NCI-H774 (cell line): ENCODE results near the gene NECTIN1.

Experiments used
- DNase-seq: peaks from one replicate; lab custom pipeline; 2025; lab: John Stamatoyannopoulos, UW

NECTIN1 gene

DNA sequence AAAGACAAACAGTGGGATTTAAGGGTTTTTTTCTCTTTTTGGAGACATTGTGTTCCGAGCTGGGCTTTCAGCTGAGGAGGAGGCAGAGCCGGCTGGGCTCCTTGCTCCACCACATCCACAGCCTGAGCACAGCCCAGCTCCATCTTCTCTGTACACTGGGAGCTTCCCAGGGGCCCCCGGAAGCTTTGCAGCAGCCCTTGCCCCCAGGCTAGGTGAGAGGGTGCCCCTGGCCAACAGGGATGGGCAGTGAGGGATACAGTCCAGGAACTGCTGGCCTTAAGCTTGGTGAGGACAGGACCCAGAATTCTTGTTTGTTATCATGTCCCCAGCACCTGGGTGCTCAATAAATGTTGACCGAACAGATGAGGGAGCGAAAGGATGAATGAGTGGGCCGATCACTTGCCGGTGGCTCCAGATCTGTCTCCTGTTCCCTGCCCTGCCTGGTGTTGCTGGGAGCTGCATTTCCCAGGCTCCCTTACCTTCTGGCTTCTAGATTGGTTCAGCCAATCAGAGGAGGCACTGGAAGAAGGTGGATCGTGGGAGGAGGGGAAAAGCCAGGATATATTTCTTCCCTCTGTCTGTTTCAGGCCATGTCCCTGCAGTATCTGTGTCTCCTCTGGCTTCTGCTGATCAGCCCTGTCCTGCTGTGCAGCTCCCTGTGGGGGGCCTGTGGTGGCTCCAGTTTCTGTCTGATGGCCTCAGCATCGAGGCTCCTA is 26.5 kb upstream of the NECTIN1 start:
- DNase-seq, result no peak

DNA sequence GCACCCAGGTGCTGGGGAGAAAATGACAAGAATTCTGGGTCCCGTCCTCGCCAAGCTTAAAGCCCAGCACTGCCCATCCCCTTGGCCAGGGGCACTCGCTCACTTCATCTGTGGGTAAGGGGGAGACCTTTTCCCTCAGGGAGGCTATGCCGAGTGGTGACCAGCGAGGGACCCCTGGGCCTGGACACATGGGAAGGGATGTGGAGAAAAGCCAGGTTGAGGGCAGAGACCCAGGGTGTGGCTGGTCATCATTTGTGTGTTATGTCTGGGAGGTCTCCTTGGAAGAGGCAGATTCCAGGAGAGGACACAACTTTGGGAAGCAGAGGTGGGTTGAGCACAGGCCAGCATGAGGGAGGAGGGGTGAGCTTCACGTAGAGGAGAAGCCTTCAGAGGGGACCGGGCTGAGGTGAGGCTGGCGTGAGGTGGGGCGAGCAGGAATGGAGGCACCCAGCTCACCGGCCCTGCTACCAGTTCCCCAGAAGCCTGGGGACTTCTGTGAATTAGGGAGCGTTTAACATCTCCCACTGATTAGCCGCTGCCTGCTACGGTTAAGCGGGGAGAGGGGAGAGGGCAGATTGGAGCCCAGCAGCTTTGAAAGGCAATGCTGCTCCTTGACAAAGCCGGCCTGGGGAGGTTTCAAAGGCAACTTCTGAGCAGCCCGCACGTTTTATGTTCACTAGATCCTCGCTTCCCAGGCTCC is 25.8 kb upstream of the NECTIN1 start:
- DNase-seq, result no peak

DNA sequence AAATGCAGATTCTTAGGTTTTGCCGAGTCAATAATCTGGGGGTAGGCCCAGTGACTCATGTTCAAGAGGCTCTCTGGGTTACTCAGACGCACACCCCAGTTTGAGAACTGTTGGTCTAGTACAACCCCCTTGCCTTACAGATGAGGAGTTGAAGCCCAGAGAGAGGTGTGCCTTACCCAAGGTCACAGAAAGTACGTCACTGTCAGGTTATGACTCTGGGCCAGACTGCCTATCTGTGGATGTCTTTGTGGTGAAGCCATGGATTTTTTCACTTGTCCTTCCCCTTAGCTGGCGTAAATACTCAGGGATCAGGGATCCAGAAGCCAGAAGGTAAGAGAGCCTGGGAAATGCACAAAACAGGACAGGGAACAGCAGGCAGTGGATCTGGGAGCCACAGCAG is 25.2 kb upstream of the NECTIN1 start:
- DNase-seq, result no peak

DNA sequence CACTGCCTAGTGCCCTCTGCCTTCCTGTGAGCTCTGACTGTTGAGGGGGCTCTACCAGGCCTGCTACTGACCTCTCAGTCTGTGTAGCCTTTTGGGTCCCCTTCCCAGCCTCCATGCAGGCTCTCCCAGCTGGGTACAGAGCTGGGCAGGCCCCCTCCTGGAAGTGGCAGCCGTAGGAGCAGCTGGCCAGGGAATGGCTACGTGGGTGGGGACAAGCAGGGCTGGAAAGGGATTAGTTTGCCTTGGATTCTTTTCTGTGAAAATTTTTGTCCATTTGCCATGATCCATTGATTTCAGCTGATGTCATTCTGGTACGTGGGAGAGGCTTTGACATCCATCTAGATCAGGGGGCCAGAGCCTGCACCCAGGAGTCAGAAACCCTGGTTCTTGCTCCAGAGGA is 23.9 kb upstream of the NECTIN1 start:
- no peak for DNase-seq

DNA sequence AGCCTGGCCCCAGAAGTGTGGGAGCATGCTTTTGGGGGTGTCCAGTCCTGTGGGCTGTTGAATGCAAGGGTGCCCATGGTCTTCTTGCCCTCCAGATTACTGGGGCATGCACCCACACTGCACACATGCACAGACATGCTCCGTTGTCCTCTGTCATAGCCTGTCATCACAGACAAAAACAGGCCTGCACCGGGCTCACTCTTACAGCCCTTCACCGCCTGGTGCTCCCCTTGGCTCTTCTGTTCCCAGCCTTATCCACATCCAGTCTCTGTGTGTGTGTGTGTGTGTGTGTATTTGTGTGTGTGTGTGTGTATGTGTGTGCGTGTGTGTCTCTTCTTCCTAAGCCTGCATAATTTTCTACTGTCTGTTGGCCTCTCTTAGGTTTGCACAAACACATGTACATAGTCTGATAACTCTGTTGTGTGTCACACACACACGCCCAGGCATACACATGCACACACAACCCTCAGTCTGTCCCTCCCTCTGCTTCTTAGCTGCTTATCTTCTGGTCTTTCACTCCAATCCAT is 23.4 kb upstream of the NECTIN1 start:
- DNase-seq, result no peak

DNA sequence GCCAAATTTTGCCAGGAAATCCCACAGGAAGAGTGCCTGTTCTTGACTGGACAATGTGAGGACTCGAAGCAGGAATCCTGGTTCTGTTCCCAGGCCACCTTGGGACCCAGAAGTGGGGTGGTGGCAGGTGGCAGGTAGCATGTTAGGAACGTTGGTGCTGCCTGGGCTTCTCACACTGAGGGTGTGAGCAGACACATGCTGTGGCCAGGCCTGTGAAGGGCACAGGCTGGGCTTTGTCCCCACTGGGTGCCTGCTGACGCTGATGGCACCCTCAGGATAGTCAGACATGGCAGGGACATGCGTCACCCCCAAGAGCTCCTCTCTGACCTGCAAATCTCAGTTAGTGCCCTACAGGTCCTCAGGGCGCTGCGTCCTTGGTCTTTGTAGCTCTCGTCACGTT is 21.1 kb upstream of the NECTIN1 start:
- no peak for DNase-seq

DNA sequence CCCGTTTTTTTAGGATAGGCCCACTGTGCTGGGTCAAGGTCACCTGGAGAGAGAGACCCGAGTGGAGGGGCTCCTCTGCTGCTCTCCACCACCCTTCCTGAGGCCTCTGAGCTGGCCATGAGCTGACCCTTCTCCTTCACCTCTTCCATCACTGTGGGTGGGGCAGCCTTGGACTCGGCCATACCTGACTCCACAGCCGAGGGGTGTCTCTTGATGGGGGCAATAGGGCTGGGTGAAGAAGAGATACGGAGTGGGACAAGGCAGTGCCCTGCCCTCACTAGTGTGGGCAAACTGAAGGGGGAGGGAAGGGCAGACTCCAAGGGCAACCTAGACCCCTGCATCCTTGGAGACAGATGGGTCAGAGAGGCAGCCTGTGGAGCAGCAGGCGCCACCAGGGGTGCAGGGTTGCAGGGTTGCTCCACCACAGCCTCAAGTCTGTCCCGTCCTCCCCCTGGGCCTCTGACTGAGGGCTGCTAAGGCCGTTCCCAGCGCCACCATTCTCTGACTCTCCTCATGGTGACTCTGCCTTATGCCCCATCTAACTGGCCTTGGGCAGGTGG is 20.1 kb upstream of the NECTIN1 start:
- no peak for DNase-seq

DNA sequence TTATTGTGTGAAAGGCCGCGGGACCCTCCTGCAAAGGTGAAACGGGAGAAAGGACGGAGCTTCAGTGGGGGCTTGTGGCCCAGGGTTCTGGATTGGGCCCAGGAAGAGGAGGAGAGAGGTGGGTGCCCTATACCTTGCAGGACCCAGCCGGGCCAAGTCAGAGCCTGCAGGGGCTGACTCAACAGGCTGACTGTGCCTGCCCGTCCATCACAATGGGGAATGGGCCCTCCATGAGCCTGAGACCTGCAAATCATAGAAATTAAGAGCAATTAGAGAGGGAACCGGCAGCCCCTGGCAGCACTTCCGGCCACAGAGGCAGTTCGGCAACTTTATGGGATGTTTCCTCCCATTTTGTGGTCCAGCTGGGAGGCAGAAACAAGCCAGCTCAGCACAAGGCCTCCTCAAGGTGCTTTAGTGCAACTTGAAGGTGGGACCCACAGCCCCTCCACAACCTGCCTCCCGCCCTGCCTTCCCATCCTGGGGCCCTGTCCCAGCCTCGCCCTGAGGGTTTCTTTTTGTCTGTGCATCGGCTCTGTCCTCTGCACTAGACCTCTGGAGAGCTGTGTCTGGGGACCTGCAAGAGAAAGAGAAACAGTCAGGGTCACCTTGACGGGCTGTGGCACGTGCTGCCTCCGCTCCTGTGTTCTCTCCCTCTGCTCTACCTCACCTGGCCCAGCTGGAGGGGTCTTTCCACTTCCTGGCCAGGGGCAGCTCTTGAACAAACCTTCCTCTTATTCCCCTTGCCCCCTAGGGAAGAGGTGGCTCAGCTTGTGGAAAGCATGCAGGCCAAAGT is 19.1 kb upstream of the NECTIN1 start:
- DNase-seq, result no peak

DNA sequence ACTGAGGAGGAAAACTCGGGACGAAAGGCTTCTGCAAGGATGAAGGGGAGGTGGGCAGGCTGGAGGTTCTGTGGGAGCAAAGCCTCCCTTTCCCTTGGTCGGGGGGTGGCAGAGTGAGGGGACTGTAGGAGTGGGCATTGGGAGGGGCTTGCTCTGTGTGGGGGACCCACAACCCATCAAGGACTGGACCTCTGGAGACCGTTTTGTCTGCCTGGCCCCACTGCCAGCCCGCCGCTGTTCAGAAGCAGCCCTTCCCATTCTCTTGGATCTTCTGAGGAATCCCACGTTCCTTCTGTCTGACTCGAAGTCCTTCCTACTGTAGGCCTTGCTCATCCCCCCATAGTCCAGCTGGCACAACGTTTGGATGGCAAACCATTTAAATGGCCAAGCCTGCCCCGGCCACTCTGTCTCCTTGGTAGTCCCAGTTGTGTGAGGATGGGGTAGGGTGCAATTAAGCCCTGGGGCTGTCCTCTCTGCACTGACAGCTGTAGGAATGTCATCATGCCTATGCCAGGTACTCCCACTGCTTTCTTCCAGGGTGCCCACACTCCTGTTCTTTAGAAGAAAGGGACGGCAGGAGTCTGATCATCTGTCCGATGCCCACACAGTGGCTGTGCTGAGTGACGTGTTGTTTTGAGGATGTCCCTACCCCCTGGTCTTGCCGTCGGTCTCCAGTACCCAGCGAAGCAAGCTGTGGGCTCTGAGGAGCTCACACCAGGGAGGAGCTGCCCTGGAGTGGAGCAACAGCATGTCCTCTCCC is 17.0 kb upstream of the NECTIN1 start:
- DNase-seq, result no peak

DNA sequence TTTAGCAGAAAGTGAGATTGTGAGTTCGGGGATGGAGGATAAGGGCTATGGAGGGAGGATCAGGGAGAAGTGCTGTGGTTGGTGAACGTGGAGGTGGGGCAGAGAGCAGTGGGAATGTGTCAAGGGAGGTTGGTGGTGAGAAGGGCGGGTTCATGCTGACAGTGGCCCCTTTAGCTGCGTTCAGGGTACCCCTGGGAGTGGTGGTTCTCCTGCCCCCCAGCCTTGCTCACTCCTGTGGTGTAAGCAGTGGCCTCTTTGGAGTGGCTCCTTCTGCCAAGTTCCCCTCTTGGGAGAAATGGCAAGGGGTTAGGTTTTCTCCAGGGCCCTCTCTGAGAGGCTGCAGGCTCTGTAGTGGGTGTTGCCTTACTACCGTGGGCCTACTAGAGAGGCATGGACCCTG is 16.1 kb upstream of the NECTIN1 start:
- DNase-seq, result no peak

DNA sequence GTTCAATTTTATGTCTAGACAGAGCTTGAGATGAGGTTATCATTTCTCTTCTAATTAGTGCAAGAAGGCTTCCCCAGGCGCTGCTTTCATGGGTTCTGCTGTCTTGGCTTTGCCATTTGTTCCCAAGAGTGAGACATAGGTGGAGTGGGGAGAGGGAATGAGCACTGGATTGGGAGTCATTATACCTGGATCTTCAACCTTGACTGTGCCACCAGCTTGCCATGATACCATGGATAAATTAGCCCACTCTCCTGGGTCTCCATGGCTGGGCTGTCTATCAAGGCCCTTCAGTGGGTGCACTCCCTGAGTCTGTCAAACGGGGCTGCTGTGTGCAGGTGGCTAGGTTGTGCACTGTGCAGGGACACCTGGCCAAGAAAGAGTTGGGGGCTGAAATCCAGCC is 15.6 kb upstream of the NECTIN1 start:
- no peak for DNase-seq

DNA sequence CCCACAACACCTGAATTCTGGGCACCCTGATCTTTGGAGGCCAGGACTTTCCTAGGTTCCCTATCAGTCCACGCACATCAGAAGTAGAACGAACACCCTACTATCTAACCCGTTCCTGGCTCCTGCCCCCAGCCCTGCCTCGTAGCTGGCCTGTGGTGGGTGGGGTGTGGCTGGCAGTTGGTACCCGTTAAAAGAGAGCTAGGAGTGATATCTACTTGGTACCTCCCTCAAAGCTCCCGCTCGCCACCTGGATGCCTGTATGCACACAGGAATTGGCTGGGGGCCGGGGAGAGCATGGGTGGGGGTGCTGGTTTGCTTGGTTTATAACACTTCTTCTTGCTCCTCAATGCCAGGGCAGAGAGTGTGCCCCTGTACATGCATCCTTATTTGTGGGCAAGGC is 14.0 kb upstream of the NECTIN1 start:
- no peak for DNase-seq

DNA sequence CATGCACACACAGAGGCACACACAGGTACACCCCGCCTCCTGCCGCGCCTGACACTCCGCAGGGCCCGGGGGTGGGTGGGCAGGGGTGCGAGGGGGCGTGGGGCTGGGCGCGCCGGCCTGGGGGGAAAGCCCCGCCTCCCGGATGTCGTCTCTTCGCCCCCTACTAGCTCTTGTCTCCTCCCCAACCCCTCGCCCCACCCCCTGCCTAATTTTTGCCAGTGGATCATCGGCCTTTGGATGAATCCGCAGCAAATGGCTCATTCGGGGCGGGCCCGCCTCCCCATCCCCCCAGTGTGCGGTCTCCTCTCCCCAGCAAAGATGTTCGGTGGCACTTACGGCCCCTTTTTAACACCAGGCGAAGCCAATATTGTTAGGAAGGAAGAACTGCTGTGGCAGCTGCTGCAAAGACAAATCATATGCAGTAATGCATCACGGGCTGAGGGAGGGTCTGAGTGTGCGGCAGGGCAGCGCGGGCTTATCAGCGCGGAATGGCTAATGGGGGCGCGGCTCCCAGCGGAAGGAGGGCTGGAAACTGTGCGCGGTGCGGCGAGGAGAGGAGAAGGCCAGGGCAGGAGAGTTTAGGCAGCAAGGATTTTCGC is 13.4 kb upstream of the NECTIN1 start:
- no peak for DNase-seq

DNA sequence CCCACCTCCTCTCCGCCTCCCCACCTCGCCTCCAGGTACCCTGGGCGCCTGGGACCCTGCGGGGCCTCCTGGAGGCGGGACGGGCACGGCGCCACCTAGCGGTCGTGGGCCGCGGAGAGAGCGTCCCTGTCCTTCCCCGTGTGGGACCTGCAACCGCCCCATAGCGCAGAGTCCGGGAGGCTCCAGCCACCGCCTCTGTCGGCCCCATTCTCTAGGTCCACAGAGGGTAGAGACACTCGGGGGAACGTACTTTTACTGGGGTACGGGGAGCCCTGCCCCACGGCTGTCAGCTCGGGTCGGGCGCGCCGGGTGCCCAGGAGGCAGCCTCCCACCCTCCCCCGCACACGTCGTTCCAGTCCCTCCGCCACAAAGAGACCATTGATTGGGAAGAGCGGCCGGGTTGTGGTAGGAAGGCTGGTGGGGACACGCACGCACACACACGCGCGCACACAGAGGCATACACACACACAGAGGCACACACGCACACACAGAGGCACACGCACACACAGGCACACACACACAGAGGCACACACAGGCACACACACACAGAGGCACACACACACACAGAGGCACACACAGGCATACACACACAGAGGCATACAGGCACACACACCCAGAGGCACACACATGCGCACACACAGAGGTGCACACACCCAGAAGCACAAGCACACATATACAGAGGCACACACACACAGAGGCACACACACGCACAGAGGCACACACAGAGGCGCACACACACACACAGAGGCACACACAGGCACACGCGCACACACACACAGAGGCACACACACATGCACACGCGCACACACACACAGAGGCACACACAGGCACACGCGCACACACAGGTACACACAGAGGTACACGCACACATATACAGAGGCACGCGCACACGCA is 12.6 kb upstream of the NECTIN1 start:
- DNase-seq, result no peak

DNA sequence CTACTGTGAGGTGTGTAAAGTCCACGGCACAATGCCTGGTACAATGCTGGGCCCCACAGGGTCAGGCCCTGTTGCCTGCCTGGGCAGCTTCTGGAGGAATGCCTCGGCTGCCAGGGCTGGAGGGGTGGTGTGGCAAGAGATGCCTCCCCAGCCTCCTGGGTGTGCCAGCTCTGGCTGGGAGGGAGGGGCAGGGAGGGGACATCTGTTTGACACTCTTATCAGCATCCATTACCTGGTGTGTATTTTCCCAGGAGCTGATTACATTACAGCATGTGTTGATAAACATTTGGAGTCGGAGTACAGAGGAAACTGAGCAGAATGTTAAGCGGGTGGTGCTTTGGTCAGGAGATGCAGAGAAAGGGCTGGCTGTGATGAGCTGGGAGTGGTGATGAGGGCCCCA is 11.0 kb upstream of the NECTIN1 start:
- DNase-seq, result no peak

DNA sequence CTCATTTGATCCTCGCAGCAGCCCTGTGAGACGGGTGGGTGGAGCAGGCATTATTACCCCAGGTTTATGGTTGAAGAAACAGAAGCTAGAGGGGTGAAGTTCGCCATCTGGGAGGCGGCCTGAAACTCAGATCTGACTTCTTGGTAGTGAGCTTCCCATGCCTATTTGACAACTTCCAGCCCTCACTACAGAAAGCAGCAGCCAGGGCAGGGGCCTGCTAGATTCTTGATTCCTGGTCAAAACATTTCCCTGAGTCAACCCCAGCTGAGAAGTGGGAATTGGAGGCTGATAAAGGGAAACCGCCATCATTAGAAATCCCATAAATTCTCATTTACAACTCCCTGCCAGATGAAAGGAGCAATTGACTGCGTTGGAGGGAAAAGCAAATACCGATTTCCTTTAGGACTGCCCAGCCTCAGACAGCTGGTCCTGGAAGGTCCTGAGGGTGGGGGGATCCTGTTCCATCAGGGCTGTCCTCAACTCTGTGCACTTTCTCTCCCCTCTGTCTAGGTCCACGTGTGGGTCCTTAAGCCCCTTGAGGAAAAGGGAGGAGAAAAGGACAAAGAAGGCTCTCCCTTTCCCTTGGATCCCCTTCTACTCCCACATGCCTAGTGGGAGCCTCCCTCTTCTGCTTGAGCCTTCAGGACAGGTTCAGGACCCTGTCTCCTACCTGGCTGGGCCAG is 10.2 kb upstream of the NECTIN1 start:
- DNase-seq, result peak; percentile 61

DNA sequence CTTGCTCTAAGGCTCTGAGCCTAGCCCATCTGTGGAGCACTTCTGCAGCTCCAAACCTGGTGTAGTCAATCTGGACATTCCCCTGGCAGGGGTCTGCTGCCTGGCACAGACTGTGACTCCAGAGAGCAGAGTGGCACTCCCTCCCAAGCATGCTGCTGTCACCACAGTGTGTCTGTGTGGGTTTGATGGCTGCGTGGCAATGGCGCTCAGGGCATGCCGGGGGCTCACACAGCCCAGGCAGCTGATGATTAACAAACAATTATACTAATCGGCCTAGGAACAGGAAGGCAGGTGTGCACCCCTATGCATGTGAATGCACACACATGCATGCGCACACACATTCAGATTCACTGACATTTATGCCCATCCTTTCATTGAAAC is 9.0 kb upstream of the NECTIN1 start:
- DNase-seq, result no peak

DNA sequence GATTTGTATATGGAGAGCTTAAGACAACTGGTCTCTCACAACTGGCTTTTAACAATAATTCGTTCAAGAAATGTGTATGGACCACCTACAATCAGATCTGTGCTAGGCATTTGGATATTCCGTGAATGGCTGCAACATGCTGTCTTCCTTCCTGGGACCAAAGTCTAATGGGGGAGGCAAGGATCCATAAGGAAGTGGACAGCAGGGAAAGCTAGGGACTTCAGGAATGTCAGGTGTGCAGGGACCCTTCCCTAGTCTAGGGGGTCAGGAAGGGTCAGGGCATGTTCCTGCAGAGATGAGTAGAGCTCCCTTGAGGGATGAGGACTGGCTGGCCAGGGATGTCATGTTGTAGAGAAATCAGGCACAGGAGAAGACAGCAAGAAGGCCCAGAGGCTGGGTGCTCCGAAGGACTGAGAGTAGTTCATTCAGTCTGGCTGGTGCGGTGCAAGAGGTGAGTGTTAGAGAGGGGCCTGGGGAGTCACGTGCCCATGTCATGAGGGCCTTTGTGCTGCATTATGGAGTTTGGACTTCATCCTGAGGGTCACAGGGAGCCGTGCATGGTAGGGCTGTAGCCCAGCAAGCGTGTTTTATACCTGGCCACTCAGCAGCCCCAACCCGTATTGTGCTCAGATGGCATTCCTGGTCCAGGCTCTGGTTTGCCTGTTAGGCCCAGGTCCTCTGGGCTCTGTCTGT is 8.5 kb upstream of the NECTIN1 start:
- no peak for DNase-seq

DNA sequence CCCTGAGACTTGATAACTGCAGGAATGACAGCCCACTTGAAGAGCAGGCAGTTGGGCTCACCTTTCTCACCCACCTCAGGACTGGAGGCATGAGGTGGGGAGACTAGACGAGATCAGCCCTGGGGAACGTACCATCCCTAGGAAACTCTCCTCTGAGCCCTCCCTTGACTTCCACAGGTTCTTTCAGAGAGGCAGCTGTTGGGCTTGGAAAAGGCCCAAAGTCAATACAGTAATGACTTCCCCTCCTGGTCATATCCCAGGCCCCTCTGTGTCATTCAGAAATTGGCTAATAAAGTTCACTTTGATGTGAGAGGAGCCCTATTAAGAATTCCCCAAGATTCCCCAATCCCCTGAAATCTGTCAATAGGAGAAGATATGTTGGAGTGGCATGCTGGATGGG is 5.8 kb upstream of the NECTIN1 start:
- peak; percentile 64 for DNase-seq
